NCI-H146 treated with DMSO at 0.1 percent for 48 hours (cell line): ENCODE results near the gene DNM2.

Experiments
- DNase-seq: peaks from one replicate; lab custom pipeline; 2025; ENCODE audit not compliant: unreplicated experiment; lab: John Stamatoyannopoulos, UW

Gene DNM2

GRCh38 chr19:10769533-10770491 is 51.9 kb downstream of the DNM2 start:
- DNase-seq, result no peak

DNA sequence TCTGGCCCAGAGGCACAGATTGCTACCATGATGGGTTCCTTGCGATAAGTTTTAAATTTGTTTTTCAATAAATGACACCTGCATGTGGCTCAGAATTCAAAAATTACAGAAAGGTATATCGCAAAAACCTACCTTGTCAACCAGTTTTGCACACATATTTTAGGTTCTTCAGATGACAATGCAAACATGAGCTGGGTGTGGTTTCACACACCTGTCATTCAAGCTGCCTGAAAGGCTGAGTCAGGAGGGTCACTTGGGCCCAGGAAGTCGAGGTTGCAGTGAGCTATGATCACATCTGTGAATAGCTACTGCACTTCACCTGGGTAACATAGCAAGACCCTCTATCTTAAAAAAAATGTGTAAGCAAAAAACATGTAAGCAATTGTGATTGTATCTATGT is 56.1 kb downstream of the DNM2 start:
- no peak for DNase-seq

- DNase-seq, result no peak
Measured at GRCh38 chr19:10774893-10775292, 57.0 kb downstream of the DNM2 start.

- no peak for DNase-seq
Measured at GRCh38 chr19:10776900-10777650, 59.2 kb downstream of the DNM2 start.

- DNase-seq, result no peak
Measured at GRCh38 chr19:10780368-10780767, 62.5 kb downstream of the DNM2 start.

GRCh38 chr19:10782795-10783194 is 64.9 kb downstream of the DNM2 start:
- no peak for DNase-seq

- no peak for DNase-seq
Measured at GRCh38 chr19:10784257-10784656, 66.4 kb downstream of the DNM2 start.

- DNase-seq, result no peak
Measured at GRCh38 chr19:10788146-10788545, 70.3 kb downstream of the DNM2 start.

DNA sequence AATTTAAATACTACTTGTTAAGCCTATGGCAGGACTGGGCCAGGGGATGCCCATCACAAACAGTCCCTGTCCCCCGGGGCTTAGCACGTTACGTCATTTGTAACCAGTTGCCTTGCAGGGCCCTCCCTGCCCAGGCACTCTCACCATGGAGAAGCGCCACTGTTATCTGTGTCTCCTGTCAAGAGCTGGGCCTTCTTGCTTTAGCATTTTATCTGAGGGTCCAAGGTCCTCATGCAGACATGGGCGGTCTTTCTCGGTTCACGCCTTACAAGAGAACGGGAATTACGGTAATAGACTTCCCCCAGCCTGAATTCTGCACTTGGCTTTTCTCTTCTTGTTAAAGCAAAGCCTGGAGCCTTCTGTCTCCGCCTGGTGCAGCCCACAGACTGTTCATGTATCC is 72.0 kb downstream of the DNM2 start:
- no peak for DNase-seq

- no peak for DNase-seq
Measured at GRCh38 chr19:10796653-10797052, 78.8 kb downstream of the DNM2 start.

GRCh38 chr19:10797078-10797477 is 79.2 kb downstream of the DNM2 start:
- DNase-seq, result no peak

GRCh38 chr19:10797541-10798256 is 79.8 kb downstream of the DNM2 start:
- DNase-seq, result no peak

DNA sequence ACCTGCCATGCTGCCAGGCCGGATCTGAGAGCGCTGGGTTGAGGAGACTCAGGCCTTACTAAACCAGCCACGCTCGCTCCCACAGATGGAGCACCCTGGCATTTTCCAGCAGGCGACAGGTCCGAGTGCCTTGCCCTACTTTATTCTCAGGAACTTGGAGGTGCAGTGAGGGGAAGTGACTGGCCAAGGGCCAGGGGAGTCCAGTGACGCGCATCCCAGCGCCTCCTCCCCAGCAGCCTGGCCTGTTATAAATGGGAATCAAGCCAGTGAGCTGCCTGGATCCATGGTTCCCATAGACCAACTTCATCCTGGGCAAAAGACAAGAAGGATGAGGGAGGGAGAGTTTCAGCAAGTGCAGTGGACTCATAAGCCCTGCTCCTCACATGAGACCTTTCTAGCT is 82.6 kb downstream of the DNM2 start:
- DNase-seq, result no peak

DNA sequence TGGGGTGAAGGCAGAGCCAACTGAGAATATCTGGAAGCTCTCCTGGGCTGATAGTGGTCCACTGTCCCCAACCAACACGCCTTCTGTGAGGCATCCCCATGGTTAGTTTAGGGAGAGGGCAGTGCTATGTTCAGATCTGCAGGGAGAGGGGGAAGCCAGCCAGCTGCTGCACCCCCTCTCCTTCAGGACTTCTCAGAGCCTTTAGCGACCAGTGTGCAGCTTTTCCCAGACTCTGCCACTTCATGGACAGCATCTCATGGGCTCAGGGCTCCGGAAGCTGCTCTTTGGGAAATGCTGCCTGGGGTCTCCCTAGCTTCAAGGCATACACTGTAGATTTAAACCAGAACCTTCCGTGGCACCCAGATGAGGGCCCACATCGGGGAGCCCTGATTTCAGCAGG is 84.6 kb downstream of the DNM2 start:
- DNase-seq, result no peak

DNA sequence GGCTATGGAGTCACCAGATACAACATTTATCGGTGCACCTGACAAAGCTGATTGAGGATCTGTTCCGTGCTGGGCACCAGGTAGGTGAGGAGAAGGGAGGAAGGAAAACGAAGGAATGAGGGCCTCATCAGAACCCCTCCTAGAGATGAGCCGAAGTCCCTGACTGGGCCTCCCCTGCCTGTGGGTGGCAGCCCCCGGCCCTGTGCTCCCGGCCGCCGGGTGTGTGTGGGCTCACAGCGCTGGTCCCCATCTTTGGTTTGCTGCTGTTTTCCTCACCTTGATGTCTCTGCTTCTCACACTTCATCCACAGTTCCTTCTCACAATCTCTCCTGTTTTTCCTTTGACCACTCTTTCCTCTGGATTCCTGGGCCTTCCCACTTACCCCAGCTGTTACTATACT is 85.4 kb downstream of the DNM2 start:
- no peak for DNase-seq

- DNase-seq, result no peak
Measured at GRCh38 chr19:10805065-10805757, 87.3 kb downstream of the DNM2 start.

DNA sequence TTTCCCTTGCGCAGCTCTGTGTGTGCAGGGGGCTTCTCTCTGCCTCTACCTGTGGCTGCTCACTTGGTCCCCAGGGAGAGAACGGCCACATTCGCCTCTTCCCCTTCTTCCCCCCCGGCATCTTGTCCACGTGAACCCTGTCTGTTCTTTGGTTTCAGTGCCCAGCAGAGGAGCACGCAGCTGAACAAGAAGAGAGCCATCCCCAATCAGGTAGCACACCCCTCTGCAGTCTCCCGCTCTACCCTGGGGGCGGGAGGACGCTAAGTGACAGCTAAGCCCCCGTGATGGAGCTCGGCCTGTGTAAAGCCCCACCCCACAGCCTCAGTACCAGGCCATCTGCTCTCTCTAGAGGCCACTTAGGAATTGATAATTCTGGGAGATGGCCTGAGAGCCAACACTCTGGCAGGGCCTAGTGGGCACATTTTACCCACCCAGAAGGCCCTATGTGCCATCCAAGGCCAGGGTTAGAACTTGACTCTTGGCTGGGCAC is 87.9 kb downstream of the DNM2 start:
- DNase-seq, result no peak

DNA sequence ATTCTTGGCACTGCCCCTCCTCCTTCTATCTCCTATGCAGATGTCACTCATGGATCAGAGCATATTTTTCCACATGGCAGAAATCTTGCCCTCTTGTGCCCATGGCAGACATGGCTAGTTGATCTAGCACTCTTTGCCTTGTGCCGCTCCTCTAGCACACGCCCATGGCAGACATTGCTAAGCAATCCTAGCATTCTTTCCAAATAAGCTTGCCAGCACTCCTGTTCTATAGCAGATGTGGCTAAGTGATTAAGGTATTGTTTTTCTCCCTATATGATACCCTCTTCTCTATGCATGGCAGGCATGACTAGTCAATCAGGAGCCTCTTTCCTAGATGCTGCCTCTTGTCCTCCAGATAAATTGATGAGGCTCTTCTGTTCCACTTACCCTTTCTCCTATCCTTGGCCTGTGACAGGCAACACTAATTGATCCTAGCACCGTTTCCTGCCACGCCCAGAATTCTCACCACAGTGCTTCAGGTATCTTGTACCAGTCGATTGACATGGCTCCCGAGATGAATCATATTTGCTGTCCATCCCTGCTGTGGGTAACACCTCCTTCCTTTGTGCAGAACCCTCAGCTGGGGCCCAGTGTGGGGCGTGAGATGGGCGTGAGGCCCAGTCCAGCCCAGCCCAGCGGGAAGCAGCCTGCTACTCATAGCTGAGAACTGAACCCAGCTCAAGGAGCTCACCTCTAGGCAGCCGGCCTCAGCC is 91.2 kb downstream of the DNM2 start:
- DNase-seq, result no peak

DNA sequence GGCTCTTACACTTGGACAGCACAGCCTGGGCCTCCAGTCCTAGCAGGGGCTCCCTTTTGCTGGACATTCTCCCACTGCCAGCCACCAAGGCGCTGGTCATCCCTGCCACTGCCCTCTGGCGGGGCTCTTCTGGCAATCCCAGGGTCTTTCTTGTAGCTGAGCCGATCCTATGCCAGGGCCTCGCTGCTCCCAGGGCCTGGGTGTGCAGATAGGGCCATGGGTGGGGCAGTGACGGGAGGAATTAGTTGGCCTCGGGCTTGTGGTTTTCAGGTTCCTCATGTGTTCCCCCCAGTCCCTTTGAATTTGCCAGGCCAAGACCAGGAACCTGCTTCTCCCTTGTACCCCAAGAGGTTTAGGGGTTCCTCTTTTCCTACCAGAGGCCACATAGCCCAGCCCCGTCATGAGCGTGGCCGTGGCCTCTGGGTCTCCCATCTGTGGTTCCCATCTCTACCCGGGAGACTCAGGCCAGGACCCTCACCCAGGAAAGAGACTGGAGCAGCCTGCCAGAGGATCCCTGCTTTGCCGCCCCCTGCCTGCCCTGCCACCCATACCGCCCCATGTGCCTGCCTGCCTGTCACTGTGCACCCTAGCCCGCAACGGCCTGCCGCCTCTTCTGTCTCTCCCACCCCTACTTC is 91.9 kb downstream of the DNM2 start:
- no peak for DNase-seq
